ENCODE results near the gene CSNK2B. TPM values are rescaled to one million over a fixed set of nuclear protein-coding genes. Genes with fewer than 3 reads are reported as not detected.
A peak's percentile ranks its signal among the peaks of the same experiment; 100 is the strongest.

Gene CSNK2B
- total and polyA plus RNA-seq, 9 of the 15 experiments (the other 6 are each of a cell fraction or from before 2014, with no cell fraction given), result 120 to 1,126 (median 529) TPM

GRCh38 chr6:31689249-31690110 is 23.6 kb downstream of the CSNK2B start (continued):
- TF ChIP-seq CBFB (CRISPR knock-in tag; IDR thresholded peaks at IDR 0.05), result no peak
- TF ChIP-seq ZBTB17 (CRISPR knock-in tag; IDR thresholded peaks at IDR 0.05), result no peak
- no peak for TF ChIP-seq TAF7 (tag; IDR thresholded peaks at IDR 0.05)
- TF ChIP-seq GABPB2 (CRISPR knock-in tag; conservative IDR thresholded peaks at IDR 0.05), result no peak
- TF ChIP-seq TRIM25 (IDR thresholded peaks at IDR 0.05; ENCODE audit: borderline replicate concordance), result no peak
- peak; percentile 63 to 96 (median 68) for TF ChIP-seq CTCF (IDR thresholded peaks at IDR 0.05 in 2 of 3, conservative IDR thresholded peaks at IDR 0.05 in 1 of 3; ENCODE audit: insufficient read depth in 2 of 3, low read depth in 1 of 3, low read length in 3 of 3)
- no peak for TF ChIP-seq UBTF (IDR thresholded peaks at IDR 0.05; ENCODE audit: borderline replicate concordance in 1 of 2, low read depth in 2 of 2, low read length in 2 of 2)
- no peak; the same call in 1 of the 2 replicates for TF ChIP-seq TFAP4 (CRISPR knock-in tag; IDR thresholded peaks at IDR 0.05; ENCODE audit: borderline replicate concordance)
- TF ChIP-seq ZNF518B (CRISPR knock-in tag; IDR thresholded peaks at IDR 0.05), result no peak
- TF ChIP-seq ZNF408 (CRISPR knock-in tag; IDR thresholded peaks at IDR 0.05; ENCODE audit: low read depth), result no peak
- no peak; the same call in 1 of the 2 replicates for TF ChIP-seq FOXP1 (CRISPR knock-in tag; IDR thresholded peaks at IDR 0.05)
- no peak for TF ChIP-seq MTA2 (IDR thresholded peaks at IDR 0.05; ENCODE audit: low read depth)
- TF ChIP-seq ARID3B (CRISPR knock-in tag; IDR thresholded peaks at IDR 0.05; ENCODE audit: borderline replicate concordance), result 0 out of 2 replicates have a peak, but pooled peaks have one; percentile 11
- TF ChIP-seq TRIM28 (IDR thresholded peaks at IDR 0.05), result no peak
